Bronchial epithelial cell (primary cell): Measurements from ENCODE around the gene CBLN3. TPM values are rescaled to one million over a fixed set of nuclear protein-coding genes. Genes with fewer than 3 reads are reported as not detected.
A peak's percentile ranks its signal among the peaks of the same experiment; 100 is the strongest.

Experiments
- DNase-seq: peaks from one replicate; pipeline ENCODE4 v3.0.0-alpha.2; 2010; ENCODE audit warnings: low read depth
- FAIRE-seq: peaks from 2 replicates; lab custom pipeline; 2011; peaks lifted over from hg19 to GRCh38; lab: Jason Lieb, UNC
- H3K27me3 ChIP-seq: 2 replicates; pipeline ENCODE4 v1.5.1; 2011; ENCODE audit warnings: low read length; ENCODE audit not compliant: control insufficient read depth, insufficient read depth
- H3K36me3 ChIP-seq: 2 replicates; pipeline ENCODE4 v1.5.1; 2011; ENCODE audit warnings: low read length; ENCODE audit not compliant: control insufficient read depth, insufficient read depth
- H3K4me3 ChIP-seq: 2 replicates; pipeline ENCODE4 v1.5.1; 2011; ENCODE audit warnings: mild to moderate bottlenecking, low read depth, low read length, control low read depth
- CTCF ChIP-seq: IDR thresholded peaks from 2 replicates; pipeline ENCODE4 v1.5.1; 2011; ENCODE audit warnings: mild to moderate bottlenecking, moderate library complexity, low read length, control low read depth, inconsistent platforms; ENCODE audit not compliant: insufficient read depth, severe bottlenecking
- total RNA-seq: library from RNA; depleted of rRNA; stranded (reverse); fragments of >200 nt; gene quantifications from 2 replicates; pipeline ENCODE4 v1.2.1, GENCODE V29; 2014

Gene CBLN3
- total RNA-seq, 1 donor from 2014 or later = 0.53 TPM

DNA sequence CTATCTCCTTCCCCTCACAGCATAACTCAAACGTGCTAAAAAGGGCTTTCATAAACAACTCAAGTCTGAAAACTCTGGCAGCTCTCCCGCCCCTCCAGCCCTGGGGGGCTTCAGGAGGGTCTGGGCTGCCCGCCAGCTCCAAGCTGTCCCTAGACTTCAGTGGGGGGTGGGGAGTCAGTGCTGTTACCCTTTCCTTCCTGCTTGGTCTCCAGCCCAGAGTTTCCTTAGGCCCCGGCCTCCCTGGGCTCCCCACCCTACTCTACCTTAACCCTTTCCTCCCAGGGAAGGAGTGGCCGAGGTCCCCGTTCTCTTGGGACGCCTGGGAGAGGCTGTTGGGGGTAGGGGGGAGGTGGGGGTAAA is 31.2 kb downstream of the CBLN3 start:
- Histone ChIP-seq H3K36me3 (no peaks in the 10 kb centered on the region), H3K4me3 (peak overlapping the region; percentile 43), H3K27me3 (no peaks in the 10 kb centered on the region)
- FAIRE-seq (no peak), DNase-seq (no peak)
- TF ChIP-seq CTCF = no peak

DNA sequence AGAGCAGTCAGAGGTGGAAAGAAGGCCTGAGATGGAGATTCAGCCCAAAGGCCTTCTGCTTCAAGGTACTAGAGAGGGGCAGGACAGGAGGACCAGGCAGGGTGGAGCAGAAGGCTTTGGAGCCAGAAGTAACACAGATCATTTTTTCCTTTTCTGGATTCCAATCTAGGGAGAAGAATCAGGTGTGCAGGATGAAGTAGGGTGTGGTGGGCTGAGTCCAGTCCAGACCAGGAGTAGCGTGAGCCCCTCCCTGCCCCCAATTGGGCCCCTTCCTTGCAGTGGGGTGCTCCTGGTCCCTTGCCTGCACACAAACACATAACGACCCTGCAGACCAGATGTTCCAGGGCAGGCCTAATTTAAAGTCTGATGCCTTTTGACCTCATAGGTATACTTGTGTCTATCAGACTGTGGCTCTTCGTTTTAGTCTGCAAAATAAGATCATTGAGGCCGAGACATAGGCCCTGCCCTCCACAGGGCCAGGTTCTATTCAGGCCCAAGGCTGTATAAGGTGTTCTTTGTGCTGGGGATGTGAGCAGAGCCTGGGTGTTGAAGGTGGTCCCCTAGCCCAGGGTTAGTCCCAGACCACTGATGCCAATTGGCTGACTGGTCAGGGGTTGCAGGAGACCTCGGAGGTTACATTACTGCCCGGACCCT is 31.7 kb downstream of the CBLN3 start:
- no peak for TF ChIP-seq CTCF
- no peaks in the 10 kb centered on the region for H3K36me3 ChIP-seq
- DNase-seq = no peak
- H3K27me3 ChIP-seq = no peaks in the 10 kb centered on the region
- FAIRE-seq = no peak
- H3K4me3 ChIP-seq = no peak overlapping the region

DNA sequence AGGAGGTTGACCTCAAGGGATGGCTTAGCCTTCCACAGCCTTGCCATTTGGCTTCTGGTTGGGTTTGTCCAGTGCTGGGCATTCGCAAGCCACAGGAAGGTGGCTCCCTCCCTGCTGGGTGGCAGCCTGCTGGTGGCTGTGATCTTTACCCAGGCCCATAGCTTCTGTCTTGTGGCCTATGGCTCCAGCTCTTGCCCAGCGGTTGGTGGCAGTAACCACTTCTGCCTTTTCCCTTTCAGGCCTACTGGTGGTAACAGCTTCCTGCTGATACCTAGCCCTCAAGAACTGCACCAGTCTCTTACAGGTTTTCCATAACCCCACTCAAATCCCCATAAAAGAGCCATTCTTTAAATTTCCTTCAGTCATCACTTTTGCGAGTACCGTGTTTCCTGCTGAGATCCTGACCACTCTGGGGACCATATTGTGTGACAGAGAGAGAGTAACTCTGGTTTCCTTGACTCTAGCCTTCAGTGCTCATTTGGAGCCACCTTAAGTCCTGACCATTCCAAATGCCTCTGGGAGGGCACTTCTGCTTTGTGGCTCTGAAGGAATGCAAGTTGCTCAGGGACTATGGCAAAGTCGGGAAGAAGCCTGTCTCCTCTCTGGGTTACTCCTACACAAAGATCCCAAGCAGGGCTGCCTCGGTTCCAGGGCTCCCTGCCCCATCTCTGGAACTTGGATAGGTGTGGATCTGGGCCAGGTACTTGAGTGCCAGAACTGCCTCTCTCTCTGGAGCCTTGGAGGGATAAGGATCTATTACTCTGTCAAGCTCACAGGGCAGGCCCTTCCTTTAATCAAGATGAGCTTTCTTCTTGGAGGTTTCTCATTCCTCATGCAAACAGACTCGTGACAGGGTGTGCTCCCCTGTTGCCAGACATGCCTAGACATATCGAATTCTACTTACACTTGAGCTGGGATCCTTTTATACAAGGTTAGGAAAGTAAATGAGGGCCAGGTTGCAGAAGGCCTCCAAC is 33.6 kb downstream of the CBLN3 start:
- peak; percentile 58 for FAIRE-seq

GRCh38 chr14:24394275-24394674 is 35.2 kb downstream of the CBLN3 start:
- Histone ChIP-seq H3K4me3 (no peak overlapping the region), H3K27me3 (no peaks in the 10 kb centered on the region), H3K36me3 (no peaks in the 10 kb centered on the region)
- TF ChIP-seq CTCF = peak; percentile 11
- DNase-seq (no peak), FAIRE-seq (no peak)

More for the DNA sequence above, 33.6 kb downstream of the CBLN3 start:
- peak; percentile 87 for DNase-seq
- Histone ChIP-seq H3K4me3 (no peak overlapping the region), H3K36me3 (no peaks in the 10 kb centered on the region), H3K27me3 (no peaks in the 10 kb centered on the region)
- TF ChIP-seq CTCF = no peak

DNA sequence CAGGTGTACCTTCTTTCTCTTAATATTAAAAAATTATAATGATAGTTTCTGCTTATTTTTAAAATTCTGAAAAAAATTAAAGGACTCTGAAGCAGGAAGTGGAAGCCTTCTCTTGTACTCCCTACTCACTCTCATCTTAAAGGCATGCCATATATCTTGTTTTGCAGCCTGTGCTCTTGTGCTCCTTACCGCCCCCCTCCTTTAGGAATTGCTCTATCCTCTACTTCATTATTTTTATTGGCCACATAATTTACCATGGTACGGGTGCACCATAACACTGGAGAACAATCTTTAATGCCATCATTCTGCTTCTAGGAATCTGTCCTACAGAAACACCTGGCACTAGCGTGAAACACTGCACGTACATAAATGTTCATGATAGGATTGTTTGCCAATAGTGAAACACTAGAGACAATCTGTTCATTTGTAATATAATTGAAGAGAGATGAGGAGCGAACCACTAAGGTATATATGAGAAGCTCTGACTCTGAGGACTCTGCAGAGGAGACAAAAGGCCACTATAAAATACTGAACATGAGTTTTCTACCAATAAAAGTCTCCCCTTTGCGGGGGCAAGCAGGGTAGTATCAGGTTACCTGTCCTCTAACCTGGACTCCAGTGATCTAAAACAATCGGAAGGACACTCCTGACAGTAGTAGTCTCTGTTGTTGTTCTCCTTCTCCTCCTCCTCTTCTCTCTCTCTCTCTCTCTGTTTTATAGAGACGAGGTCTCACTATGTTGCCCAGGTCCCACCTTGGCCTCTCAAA is 37.0 kb downstream of the CBLN3 start:
- no peaks in the 10 kb centered on the region for H3K36me3 ChIP-seq
- DNase-seq (peak; percentile 90), FAIRE-seq (no peak)
- peak; percentile 40 for TF ChIP-seq CTCF
- no peak overlapping the region for H3K4me3 ChIP-seq
- no peaks in the 10 kb centered on the region for H3K27me3 ChIP-seq
